Sigmoid colon (tissue), 7 donors: Measurements from ENCODE around the gene CR1L. TPM values are rescaled to one million over a fixed set of nuclear protein-coding genes. Genes with fewer than 3 reads are reported as not detected.
"Not testable (repeated sequence)": the region's sequence is repeated elsewhere in the genome, so short reads cannot be mapped to it uniquely, and the experiment has no call there.

Source experiments
- DNase-seq: peaks from one replicate; pipeline ENCODE4 v3.0.0-alpha.2; 2019
- H3K27ac ChIP-seq, 4 donors: fragments of 200-600 bp; sonication (generic); one replicate each; pipeline ENCODE4 v1.5.1; 2016 to 2019; ENCODE audit warnings: mild to moderate bottlenecking in 1 of 4
- H3K27me3 ChIP-seq, 3 donors: fragments of 200-600 bp; sonication (generic); one replicate each; pipeline ENCODE4 v1.5.1; 2019; ENCODE audit warnings: mild to moderate bottlenecking in 1 of 3
- H3K36me3 ChIP-seq, 4 donors: fragments of 200-600 bp; sonication (generic); one replicate each; pipeline ENCODE4 v1.5.1; 2016 to 2019
- H3K4me1 ChIP-seq, 4 donors: fragments of 200-600 bp; sonication (generic); one replicate each; pipeline ENCODE4 v1.5.1; 2017 to 2019
- H3K4me3 ChIP-seq, 4 donors: fragments of 200-600 bp; sonication (generic); one replicate each; pipeline ENCODE4 v1.5.1; 2017 to 2019; ENCODE audit warnings: mild to moderate bottlenecking in 2 of 4, moderate library complexity in 1 of 4
- H3K9me3 ChIP-seq, 4 donors: fragments of 200-600 bp in 3 of 4; sonication (generic) in 3 of 4; one replicate each; pipeline versions ENCODE4 v1.5.1 to v1.6.1; 2013 to 2019
- EP300 ChIP-seq, 4 donors: sonication (generic); formaldehyde crosslinking; IDR thresholded peaks; one replicate each; pipeline ENCODE4 v1.6.1; 2017; ENCODE audit warnings: antibody characterized with exemption in 4 of 4
- POLR2A ChIP-seq, 2 donors: fragments of 450-650 bp; IDR thresholded peaks; one replicate each; pipeline ENCODE4 v1.6.1; 2016; ENCODE audit warnings: antibody characterized with exemption in 2 of 2, mild to moderate bottlenecking in 2 of 2, moderate library complexity in 2 of 2
- POLR2AphosphoS5 ChIP-seq, 4 donors: sonication (generic); formaldehyde crosslinking; IDR thresholded peaks; one replicate each; pipeline ENCODE4 v1.6.1; 2017; ENCODE audit warnings: antibody characterized with exemption in 4 of 4
- WGBS, 2 donors: extraction: QIAGEN DNeasy Blood & Tissue Kit; methylation state at CpG; one replicate each; pipeline ENCODE4 v1.1.7; 2013; 5-methylcytosine and 5-hydroxymethylcytosine counted together
- intact Hi-C: fragments of 100-400 bp; cut with DNase I; formaldehyde crosslinking; loops from one replicate; pipeline ENCODE4 v1.15.1; 2023
- polyA plus RNA-seq, 3 donors: library from polyadenylated mRNA; stranded (reverse); fragments of 200-250 nt; gene quantifications; one replicate each; pipeline ENCODE4 v1.2.3, GENCODE V29; 2013
- total RNA-seq, 4 donors: library from RNA; depleted of rRNA; stranded (reverse); fragments of >200 nt; gene quantifications; one replicate each; pipeline ENCODE4 v1.1.0, GENCODE V29; 2016
- TF ChIP-seq, protein P1 (sequence below), 4 experiments: fragments of 450-650 bp in 3 of 4; fragments of 200-600 bp in 1 of 4; IDR thresholded peaks; one replicate each; pipeline ENCODE4 v1.5.1; 2016 to 2019; ENCODE audit warnings: antibody characterized with exemption in 4 of 4, mild to moderate bottlenecking in 3 of 4, moderate library complexity in 2 of 4
- donor health status: healthy with polysubstance abuse.
- donor health status: Bipolar disorder and iron deficiency.
- donor health status: healthy.

Gene CR1L
- total and polyA plus RNA-seq, 7 donors = 0.73 TPM; not detected in 6

GRCh38 chr1:207619871-207620542, 24.9 kb upstream of the CR1L start:
- Histone ChIP-seq H3K4me3 (no peak overlapping the region), H3K4me1 (peaks cover 0 to 4% (median 2%) of the 10 kb centered on the region in 4 donors), H3K9me3 (no peaks in the 10 kb centered on the region), H3K27me3 (no peaks in the 10 kb centered on the region), H3K27ac (no peak overlapping the region), H3K36me3 (no peaks in the 10 kb centered on the region)
- WGBS, 2 donors = 55% methylated on average over 7 of the region's 7 CpGs
- intact Hi-C loops = no loop called here
- no peak for DNase-seq
- no peak for TF ChIP-seq POLR2A (IDR thresholded peaks at IDR 0.05)
- TF ChIP-seq EP300 (IDR thresholded peaks at IDR 0.05) = no peak
- TF ChIP-seq, protein P1, sequence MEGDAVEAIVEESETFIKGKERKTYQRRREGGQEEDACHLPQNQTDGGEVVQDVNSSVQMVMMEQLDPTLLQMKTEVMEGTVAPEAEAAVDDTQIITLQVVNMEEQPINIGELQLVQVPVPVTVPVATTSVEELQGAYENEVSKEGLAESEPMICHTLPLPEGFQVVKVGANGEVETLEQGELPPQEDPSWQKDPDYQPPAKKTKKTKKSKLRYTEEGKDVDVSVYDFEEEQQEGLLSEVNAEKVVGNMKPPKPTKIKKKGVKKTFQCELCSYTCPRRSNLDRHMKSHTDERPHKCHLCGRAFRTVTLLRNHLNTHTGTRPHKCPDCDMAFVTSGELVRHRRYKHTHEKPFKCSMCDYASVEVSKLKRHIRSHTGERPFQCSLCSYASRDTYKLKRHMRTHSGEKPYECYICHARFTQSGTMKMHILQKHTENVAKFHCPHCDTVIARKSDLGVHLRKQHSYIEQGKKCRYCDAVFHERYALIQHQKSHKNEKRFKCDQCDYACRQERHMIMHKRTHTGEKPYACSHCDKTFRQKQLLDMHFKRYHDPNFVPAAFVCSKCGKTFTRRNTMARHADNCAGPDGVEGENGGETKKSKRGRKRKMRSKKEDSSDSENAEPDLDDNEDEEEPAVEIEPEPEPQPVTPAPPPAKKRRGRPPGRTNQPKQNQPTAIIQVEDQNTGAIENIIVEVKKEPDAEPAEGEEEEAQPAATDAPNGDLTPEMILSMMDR (IDR thresholded peaks at IDR 0.05) = peak in 2 of 4 experiments; percentile 49 to 62

DNA sequence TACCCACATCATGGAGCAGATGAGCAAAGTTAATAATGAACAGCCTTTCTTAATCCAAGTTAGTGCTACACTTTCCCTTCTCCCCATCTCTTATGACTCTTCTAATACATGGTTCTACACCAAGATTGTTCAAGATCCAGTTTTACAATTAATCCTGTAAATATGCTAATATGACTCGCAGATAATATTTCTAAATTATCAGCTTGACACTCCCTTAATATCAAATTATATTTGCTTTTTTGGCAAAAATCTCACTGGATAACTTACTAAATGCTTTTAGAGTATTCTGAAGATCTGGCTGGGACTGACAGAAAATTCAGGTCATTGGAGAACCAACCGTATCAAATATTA, 24.4 kb upstream of the CR1L start:
- TF ChIP-seq, protein P1 (IDR thresholded peaks at IDR 0.05) = peak in 2 of 4 experiments; percentile 11 to 32
- TF ChIP-seq EP300 (IDR thresholded peaks at IDR 0.05) = no peak
- DNase-seq = no peak
- H3K4me1 ChIP-seq = peaks cover 0 to 4% (median 2%) of the 10 kb centered on the region in 4 donors
- no peaks in the 10 kb centered on the region for H3K9me3 ChIP-seq
- intact Hi-C loops = no loop called here
- no peaks in the 10 kb centered on the region for H3K27me3 ChIP-seq
- H3K36me3 ChIP-seq = no peaks in the 10 kb centered on the region
- WGBS, 2 donors = 98 to 99% methylated on average over 2 of the region's 2 CpGs
- H3K4me3 ChIP-seq = no peak overlapping the region
- H3K27ac ChIP-seq = no peak overlapping the region

- H3K27me3 ChIP-seq, H3K9me3 ChIP-seq, H3K36me3 ChIP-seq, H3K4me1 ChIP-seq, intact Hi-C loops, DNase-seq, H3K4me3 ChIP-seq, H3K27ac ChIP-seq: not testable (repeated sequence)
- 86 to 93% methylated on average over 1 of the region's 1 CpG for WGBS, 2 donors
These were observed 19.3 kb upstream of the CR1L start for GRCh38 chr1:207625504-207626071.

DNA sequence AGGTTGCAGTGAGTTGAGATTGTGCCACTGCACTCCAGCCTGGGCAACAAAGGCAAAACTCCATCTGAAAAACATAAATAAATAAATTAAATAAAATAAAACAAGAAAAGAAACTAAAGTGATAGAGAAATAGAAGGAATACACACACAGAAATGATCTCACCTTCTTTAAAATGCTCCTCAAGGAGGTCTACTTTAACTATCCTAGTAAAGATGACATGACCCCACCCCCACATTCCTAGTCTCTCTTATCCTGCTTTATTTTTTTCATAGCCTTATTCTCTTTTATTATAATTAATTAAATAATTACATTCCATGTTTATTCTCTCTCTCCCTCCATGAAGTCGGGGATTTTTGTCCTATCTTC, 18.0 kb upstream of the CR1L start:
- H3K4me3 ChIP-seq = no peak overlapping the region
- no peaks in the 10 kb centered on the region for H3K27me3 ChIP-seq
- intact Hi-C loops = no loop called here
- H3K27ac ChIP-seq = no peak overlapping the region
- H3K36me3 ChIP-seq = no peaks in the 10 kb centered on the region
- 89 to 95% methylated on average over 1 of the region's 1 CpG for WGBS, 2 donors
- no peak for DNase-seq
- H3K4me1 ChIP-seq = no peaks in the 10 kb centered on the region
- TF ChIP-seq POLR2AphosphoS5 (IDR thresholded peaks at IDR 0.05) (no peak), POLR2A (IDR thresholded peaks at IDR 0.05) (no peak), EP300 (IDR thresholded peaks at IDR 0.05) (no peak)
- TF ChIP-seq, protein P1 (IDR thresholded peaks at IDR 0.05) = no peak
- no peaks in the 10 kb centered on the region for H3K9me3 ChIP-seq

- DNase-seq = no peak
These were observed 17.4 kb upstream of the CR1L start for GRCh38 chr1:207627496-207627895.

More at GRCh38 chr1:207627496-207627895, 17.4 kb upstream of the CR1L start:
- intact Hi-C loops = no loop called here
- Histone ChIP-seq H3K27ac (no peak overlapping the region), H3K27me3 (no peaks in the 10 kb centered on the region), H3K4me3 (no peak overlapping the region), H3K36me3 (no peaks in the 10 kb centered on the region), H3K4me1 (no peaks in the 10 kb centered on the region), H3K9me3 (no peaks in the 10 kb centered on the region)
- WGBS, 2 donors = 95 to 98% methylated on average over 2 of the region's 2 CpGs
- TF ChIP-seq POLR2AphosphoS5 (IDR thresholded peaks at IDR 0.05) = no peak
- TF ChIP-seq, protein P1 (IDR thresholded peaks at IDR 0.05) = no peak
- no peak for TF ChIP-seq POLR2A (IDR thresholded peaks at IDR 0.05)
- TF ChIP-seq EP300 (IDR thresholded peaks at IDR 0.05) = no peak
